ENCODE results near the gene ERFE. TPM values are rescaled to one million over a fixed set of nuclear protein-coding genes. Genes with fewer than 3 reads are reported as not detected.

Gene ERFE
- total and polyA plus RNA-seq, 2 of the 13 experiments (the other 11 are each of a cell fraction or from before 2014, with no cell fraction given) = 0.09 TPM; not detected in 1

GRCh38 chr2:238136820-238137537, 21.8 kb upstream of the ERFE start (continued):
- TF ChIP-seq, protein P1, sequence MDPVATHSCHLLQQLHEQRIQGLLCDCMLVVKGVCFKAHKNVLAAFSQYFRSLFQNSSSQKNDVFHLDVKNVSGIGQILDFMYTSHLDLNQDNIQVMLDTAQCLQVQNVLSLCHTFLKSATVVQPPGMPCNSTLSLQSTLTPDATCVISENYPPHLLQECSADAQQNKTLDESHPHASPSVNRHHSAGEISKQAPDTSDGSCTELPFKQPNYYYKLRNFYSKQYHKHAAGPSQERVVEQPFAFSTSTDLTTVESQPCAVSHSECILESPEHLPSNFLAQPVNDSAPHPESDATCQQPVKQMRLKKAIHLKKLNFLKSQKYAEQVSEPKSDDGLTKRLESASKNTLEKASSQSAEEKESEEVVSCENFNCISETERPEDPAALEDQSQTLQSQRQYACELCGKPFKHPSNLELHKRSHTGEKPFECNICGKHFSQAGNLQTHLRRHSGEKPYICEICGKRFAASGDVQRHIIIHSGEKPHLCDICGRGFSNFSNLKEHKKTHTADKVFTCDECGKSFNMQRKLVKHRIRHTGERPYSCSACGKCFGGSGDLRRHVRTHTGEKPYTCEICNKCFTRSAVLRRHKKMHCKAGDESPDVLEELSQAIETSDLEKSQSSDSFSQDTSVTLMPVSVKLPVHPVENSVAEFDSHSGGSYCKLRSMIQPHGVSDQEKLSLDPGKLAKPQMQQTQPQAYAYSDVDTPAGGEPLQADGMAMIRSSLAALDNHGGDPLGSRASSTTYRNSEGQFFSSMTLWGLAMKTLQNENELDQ (CRISPR knock-in tag; IDR thresholded peaks at IDR 0.05; ENCODE audit: borderline replicate concordance) = no peak
- TF ChIP-seq SUZ12 (IDR thresholded peaks at IDR 0.05; ENCODE audit: low read depth, low read length) (no peak), ARNTL (CRISPR knock-in tag; IDR thresholded peaks at IDR 0.05) (no peak), MBD4 (IDR thresholded peaks at IDR 0.05; ENCODE audit: borderline replicate concordance, low read length) (no peak), MED8 (CRISPR knock-in tag; IDR thresholded peaks at IDR 0.05; ENCODE audit: insufficient replicate concordance) (no peak), ZNF34 (CRISPR knock-in tag; IDR thresholded peaks at IDR 0.05; ENCODE audit: borderline replicate concordance) (no peak), SMAD1 (CRISPR knock-in tag; IDR thresholded peaks at IDR 0.05; ENCODE audit: borderline replicate concordance, low read depth) (no peak), ZBTB42 (CRISPR knock-in tag; IDR thresholded peaks at IDR 0.05) (no peak), KDM6A (CRISPR knock-in tag; IDR thresholded peaks at IDR 0.05; ENCODE audit: low read depth) (no peak), TAF1 (CRISPR knock-in tag; IDR thresholded peaks at IDR 0.05) (no peak), DR1 (CRISPR knock-in tag; IDR thresholded peaks at IDR 0.05) (no peak), ZNF12 (CRISPR knock-in tag; IDR thresholded peaks at IDR 0.05) (no peak), ZNF576 (CRISPR knock-in tag; IDR thresholded peaks at IDR 0.05) (no peak), DPF2 (CRISPR knock-in tag; IDR thresholded peaks at IDR 0.05; ENCODE audit: borderline replicate concordance, low read depth) (0 out of 2 replicates have a peak, but pooled peaks have one; percentile 16), HDAC1 (CRISPR knock-in tag; IDR thresholded peaks at IDR 0.05) (0 out of 2 replicates have a peak, but pooled peaks have one; percentile 51), SAP130 (CRISPR knock-in tag; IDR thresholded peaks at IDR 0.05; ENCODE audit: low read depth) (no peak), MTF1 (CRISPR knock-in tag; IDR thresholded peaks at IDR 0.05) (no peak), SMYD3 (CRISPR knock-in tag; IDR thresholded peaks at IDR 0.05) (no peak)
- TF ChIP-seq, protein P2, sequence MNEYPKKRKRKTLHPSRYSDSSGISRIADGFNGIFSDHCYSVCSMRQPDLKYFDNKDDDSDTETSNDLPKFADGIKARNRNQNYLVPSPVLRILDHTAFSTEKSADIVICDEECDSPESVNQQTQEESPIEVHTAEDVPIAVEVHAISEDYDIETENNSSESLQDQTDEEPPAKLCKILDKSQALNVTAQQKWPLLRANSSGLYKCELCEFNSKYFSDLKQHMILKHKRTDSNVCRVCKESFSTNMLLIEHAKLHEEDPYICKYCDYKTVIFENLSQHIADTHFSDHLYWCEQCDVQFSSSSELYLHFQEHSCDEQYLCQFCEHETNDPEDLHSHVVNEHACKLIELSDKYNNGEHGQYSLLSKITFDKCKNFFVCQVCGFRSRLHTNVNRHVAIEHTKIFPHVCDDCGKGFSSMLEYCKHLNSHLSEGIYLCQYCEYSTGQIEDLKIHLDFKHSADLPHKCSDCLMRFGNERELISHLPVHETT (CRISPR knock-in tag; conservative IDR thresholded peaks at IDR 0.05) = no peak
- TF ChIP-seq, protein P3, sequence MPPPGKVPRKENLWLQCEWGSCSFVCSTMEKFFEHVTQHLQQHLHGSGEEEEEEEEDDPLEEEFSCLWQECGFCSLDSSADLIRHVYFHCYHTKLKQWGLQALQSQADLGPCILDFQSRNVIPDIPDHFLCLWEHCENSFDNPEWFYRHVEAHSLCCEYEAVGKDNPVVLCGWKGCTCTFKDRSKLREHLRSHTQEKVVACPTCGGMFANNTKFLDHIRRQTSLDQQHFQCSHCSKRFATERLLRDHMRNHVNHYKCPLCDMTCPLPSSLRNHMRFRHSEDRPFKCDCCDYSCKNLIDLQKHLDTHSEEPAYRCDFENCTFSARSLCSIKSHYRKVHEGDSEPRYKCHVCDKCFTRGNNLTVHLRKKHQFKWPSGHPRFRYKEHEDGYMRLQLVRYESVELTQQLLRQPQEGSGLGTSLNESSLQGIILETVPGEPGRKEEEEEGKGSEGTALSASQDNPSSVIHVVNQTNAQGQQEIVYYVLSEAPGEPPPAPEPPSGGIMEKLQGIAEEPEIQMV (CRISPR knock-in tag; IDR thresholded peaks at IDR 0.05; ENCODE audit: low read depth) = no peak; the same call in 1 of the 2 replicates
- TF ChIP-seq, protein P4, sequence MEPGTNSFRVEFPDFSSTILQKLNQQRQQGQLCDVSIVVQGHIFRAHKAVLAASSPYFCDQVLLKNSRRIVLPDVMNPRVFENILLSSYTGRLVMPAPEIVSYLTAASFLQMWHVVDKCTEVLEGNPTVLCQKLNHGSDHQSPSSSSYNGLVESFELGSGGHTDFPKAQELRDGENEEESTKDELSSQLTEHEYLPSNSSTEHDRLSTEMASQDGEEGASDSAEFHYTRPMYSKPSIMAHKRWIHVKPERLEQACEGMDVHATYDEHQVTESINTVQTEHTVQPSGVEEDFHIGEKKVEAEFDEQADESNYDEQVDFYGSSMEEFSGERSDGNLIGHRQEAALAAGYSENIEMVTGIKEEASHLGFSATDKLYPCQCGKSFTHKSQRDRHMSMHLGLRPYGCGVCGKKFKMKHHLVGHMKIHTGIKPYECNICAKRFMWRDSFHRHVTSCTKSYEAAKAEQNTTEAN (CRISPR knock-in tag; conservative IDR thresholded peaks at IDR 0.05) = no peak

All from HepG2 (cell line).